ENCODE measurements around the gene SLC3A2.
A peak's percentile ranks its signal among the peaks of the same experiment; 100 is the strongest.
"Not testable (repeated sequence)": the region's sequence is repeated elsewhere in the genome, so short reads cannot be mapped to it uniquely, and the experiment has no call there.

The SLC3A2 gene

DNA sequence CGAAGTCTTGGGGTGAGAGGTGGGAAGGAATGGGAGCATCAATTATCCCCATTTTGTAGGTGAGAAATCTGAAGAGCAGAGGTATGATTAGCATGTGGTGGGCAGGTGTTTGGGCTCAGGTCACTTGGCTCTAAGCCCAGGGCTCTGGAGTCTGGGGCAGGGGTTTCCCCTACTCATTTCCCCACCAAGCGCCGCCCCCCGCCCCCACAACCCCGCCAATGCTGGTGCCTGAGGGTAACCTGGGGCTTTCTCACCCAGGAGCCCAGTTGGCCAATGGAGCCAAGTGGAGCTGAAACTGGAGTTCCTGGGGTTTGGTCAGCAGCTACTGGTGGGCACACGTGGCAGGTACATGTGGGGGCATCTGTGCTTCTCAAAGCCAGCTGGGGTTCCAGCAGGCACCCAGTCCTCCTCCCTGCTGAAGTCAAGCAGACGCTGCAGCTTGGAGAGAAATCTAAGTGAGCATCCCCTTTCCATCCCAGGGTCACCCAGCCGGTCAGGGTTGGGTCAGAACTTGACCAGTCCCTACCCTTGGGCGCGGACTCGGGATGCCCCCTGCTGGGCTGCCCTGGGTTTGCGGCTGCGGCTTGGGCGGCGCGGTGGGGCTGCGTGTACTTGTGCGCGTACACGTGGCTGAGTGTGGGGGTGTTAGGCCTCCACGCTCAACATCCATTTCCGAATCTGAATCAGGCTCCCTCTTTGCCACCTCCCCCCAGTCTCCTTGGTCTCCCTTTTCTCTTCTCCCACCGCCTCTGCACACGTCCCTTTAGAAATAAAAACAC lies 42.1 kb downstream of the SLC3A2 start:
- DNase-seq: peak; percentile 58
- Mint-ChIP-seq H3K27me3 (peaks cover 72% of the 10 kb centered on the region), H3K9me3 (no peaks in the 10 kb centered on the region), H3K4me1 (ENCODE audit: low read depth) (peaks cover 34% of the 10 kb centered on the region), H3K36me3 (ENCODE audit: low read depth) (no peaks in the 10 kb centered on the region), H3K27ac (no peak overlapping the region), H3K4me3 (no peak overlapping the region)

- peak; percentile 52 for DNase-seq
- H3K36me3 Mint-ChIP-seq (ENCODE audit: low read depth): no peaks in the 10 kb centered on the region
- peaks cover 82% of the 10 kb centered on the region for H3K27me3 Mint-ChIP-seq
- H3K4me1 Mint-ChIP-seq (ENCODE audit: low read depth): peaks cover 34% of the 10 kb centered on the region
- H3K27ac Mint-ChIP-seq: no peak overlapping the region
- H3K9me3 Mint-ChIP-seq: no peaks in the 10 kb centered on the region
- peak overlapping the region; percentile 53 for H3K4me3 Mint-ChIP-seq
Observed at GRCh38 chr11:62923601-62924411, 43.1 kb downstream of the SLC3A2 start.

DNA sequence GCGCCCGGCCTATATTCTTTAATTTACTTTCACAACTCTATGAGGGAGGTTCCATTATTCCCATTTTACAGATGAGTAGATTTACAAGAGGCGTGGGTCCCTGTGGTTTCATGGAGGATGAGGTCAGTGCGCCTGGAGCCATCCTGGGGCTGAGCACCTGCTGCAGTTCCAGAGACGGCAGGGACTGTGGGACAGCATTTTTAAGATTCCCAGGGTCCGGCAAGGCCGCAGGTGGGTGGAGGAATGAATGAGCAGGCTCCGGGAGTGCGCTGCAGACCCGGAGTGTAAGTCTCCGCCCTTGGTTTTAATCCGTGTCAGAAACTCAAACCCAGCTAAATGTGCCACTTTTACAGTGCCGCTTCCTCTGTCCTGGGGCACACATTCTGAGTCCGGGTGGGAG lies 44.6 kb downstream of the SLC3A2 start:
- H3K4me3 Mint-ChIP-seq: peak overlapping the region; percentile 41
- H3K27ac Mint-ChIP-seq: no peak overlapping the region
- H3K36me3 Mint-ChIP-seq (ENCODE audit: low read depth): no peaks in the 10 kb centered on the region
- no peaks in the 10 kb centered on the region for H3K9me3 Mint-ChIP-seq
- no peak for DNase-seq
- H3K4me1 Mint-ChIP-seq (ENCODE audit: low read depth): peaks cover 34% of the 10 kb centered on the region
- peaks cover 84% of the 10 kb centered on the region for H3K27me3 Mint-ChIP-seq

GRCh38 chr11:62925745-62926679 lies 45.3 kb downstream of the SLC3A2 start:
- Mint-ChIP-seq H3K36me3 (ENCODE audit: low read depth) (no peaks in the 10 kb centered on the region), H3K27me3 (peaks cover 88% of the 10 kb centered on the region), H3K9me3 (no peaks in the 10 kb centered on the region), H3K4me1 (ENCODE audit: low read depth) (peaks cover 34% of the 10 kb centered on the region), H3K27ac (no peak overlapping the region), H3K4me3 (peak overlapping the region; percentile 41)
- DNase-seq: no peak

- Mint-ChIP-seq H3K4me1 (ENCODE audit: low read depth) (peaks cover 34% of the 10 kb centered on the region), H3K4me3 (peak overlapping the region; percentile 41), H3K9me3 (no peaks in the 10 kb centered on the region), H3K36me3 (ENCODE audit: low read depth) (no peaks in the 10 kb centered on the region), H3K27ac (no peak overlapping the region), H3K27me3 (peaks cover 87% of the 10 kb centered on the region)
- no peak for DNase-seq
Observed at GRCh38 chr11:62926680-62927455, 46.2 kb downstream of the SLC3A2 start.

DNA sequence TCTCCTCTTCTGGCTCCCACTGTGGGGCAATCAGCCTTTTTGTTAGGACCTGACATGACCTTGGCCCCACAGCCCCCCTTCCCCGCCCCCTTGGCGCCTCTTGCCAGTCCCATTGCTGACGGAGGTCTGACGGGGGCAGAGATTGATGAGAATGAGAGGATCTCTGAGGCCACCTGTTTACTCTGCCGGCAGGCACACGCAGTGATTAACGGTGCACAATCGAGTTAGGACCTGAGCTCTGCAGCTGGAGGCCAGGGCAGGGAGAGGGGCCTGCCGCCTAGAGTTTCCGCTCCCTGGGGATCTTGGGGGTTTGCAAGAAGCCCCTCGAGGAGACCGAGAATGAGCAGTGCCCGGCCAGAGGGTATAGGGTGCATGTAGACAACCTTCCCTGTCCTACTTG lies 47.3 kb downstream of the SLC3A2 start:
- Mint-ChIP-seq H3K36me3 (ENCODE audit: low read depth) (no peaks in the 10 kb centered on the region), H3K4me1 (ENCODE audit: low read depth) (peaks cover 28% of the 10 kb centered on the region), H3K4me3 (no peak overlapping the region), H3K27ac (no peak overlapping the region), H3K27me3 (peaks cover 78% of the 10 kb centered on the region), H3K9me3 (no peaks in the 10 kb centered on the region)
- DNase-seq: no peak

- no peaks in the 10 kb centered on the region for H3K9me3 Mint-ChIP-seq
- no peak for DNase-seq
- H3K27ac Mint-ChIP-seq: no peak overlapping the region
- H3K36me3 Mint-ChIP-seq (ENCODE audit: low read depth): no peaks in the 10 kb centered on the region
- H3K4me3 Mint-ChIP-seq: no peak overlapping the region
- H3K4me1 Mint-ChIP-seq (ENCODE audit: low read depth): peaks cover 16% of the 10 kb centered on the region
- peaks cover 63% of the 10 kb centered on the region for H3K27me3 Mint-ChIP-seq
Observed at GRCh38 chr11:62930157-62930556, 49.5 kb downstream of the SLC3A2 start.

DNA sequence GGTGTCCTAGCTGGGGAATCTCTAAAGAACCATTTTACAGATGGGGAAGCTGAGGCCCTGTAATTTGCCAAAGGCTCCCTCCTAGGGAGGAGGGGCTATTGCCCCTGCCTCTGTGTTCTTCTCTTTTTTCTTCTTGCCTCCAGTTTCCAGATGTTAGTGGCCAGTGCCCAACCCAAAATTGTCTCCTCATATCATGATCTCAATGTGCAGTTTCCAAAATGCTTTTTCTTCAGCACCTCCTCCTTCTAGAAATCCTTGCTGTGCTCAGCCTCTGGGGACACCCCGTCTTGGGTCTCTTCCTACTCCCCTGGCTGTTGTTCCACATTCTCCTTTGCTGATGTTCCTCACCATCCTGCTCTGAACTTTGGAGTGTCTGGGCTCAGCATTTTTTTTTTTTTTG lies 50.0 kb downstream of the SLC3A2 start:
- no peak for DNase-seq
- peaks cover 58% of the 10 kb centered on the region for H3K27me3 Mint-ChIP-seq
- H3K4me1 Mint-ChIP-seq (ENCODE audit: low read depth): peaks cover 11% of the 10 kb centered on the region
- no peaks in the 10 kb centered on the region for H3K36me3 Mint-ChIP-seq (ENCODE audit: low read depth)
- H3K27ac Mint-ChIP-seq: no peak overlapping the region
- no peak overlapping the region for H3K4me3 Mint-ChIP-seq
- no peaks in the 10 kb centered on the region for H3K9me3 Mint-ChIP-seq

- Mint-ChIP-seq H3K9me3 (no peaks in the 10 kb centered on the region), H3K27me3 (peaks cover 48% of the 10 kb centered on the region), H3K36me3 (ENCODE audit: low read depth) (no peaks in the 10 kb centered on the region), H3K4me3 (no peak overlapping the region), H3K27ac (no peak overlapping the region), H3K4me1 (ENCODE audit: low read depth) (peaks cover 3% of the 10 kb centered on the region)
- DNase-seq: no peak
Observed at GRCh38 chr11:62931499-62932278, 51.0 kb downstream of the SLC3A2 start.

DNA sequence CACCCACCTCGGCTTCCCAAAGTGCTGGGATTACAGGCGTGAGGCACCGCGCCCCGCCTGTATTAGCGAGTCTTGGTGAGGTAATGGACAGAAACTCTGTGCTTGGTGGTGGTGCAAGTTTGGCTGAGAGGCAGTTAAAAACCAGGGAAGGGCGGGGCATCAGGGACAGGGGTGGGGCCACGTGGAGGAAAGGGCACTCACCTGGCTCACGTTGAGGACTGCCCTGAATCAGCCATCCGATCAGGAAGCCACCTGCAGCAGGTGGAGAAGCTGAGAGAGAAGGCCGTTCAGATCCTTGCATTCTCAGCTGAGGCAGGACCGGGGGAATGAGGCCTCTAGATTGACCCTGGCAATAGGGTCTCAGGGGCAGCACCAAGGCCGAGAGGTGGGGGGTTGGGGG lies 52.6 kb downstream of the SLC3A2 start:
- Mint-ChIP-seq H3K4me1 (ENCODE audit: low read depth) (peaks cover 4% of the 10 kb centered on the region), H3K9me3 (peaks cover 8% of the 10 kb centered on the region), H3K27me3 (peaks cover 33% of the 10 kb centered on the region), H3K4me3 (no peak overlapping the region), H3K27ac (no peak overlapping the region), H3K36me3 (ENCODE audit: low read depth) (no peaks in the 10 kb centered on the region)
- DNase-seq: no peak

- Mint-ChIP-seq H3K36me3 (ENCODE audit: low read depth) (no peaks in the 10 kb centered on the region), H3K27me3 (peaks cover 27% of the 10 kb centered on the region), H3K4me3 (no peak overlapping the region), H3K4me1 (ENCODE audit: low read depth) (peaks cover 4% of the 10 kb centered on the region), H3K9me3 (peaks cover 8% of the 10 kb centered on the region), H3K27ac (no peak overlapping the region)
- DNase-seq: no peak
Observed at GRCh38 chr11:62933750-62934495, 53.2 kb downstream of the SLC3A2 start.

DNA sequence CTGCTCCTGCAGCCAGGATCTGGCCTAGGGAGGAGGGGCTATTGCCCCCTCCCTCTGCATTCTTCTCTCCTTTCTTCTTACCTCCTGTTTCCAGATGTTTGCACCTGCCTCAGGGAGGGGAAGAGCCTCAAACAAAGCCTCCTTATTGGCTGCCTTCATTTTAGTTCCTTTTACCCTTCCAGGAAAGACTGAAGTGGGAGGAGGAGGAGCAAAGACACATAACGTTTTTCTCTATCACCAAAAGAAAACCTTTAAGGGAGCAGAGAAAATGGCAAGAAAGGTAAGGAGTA lies 53.7 kb downstream of the SLC3A2 start:
- Mint-ChIP-seq H3K27ac (no peak overlapping the region), H3K4me1 (ENCODE audit: low read depth) (peaks cover 4% of the 10 kb centered on the region), H3K27me3 (peaks cover 23% of the 10 kb centered on the region), H3K4me3 (no peak overlapping the region), H3K9me3 (peaks cover 8% of the 10 kb centered on the region), H3K36me3 (ENCODE audit: low read depth) (no peaks in the 10 kb centered on the region)
- no peak for DNase-seq

- DNase-seq; H3K36me3 Mint-ChIP-seq (ENCODE audit: low read depth); H3K4me3 Mint-ChIP-seq; H3K27me3 Mint-ChIP-seq; H3K9me3 Mint-ChIP-seq; H3K27ac Mint-ChIP-seq; H3K4me1 Mint-ChIP-seq (ENCODE audit: low read depth): not testable (repeated sequence)
Observed at GRCh38 chr11:62937528-62937927, 56.8 kb downstream of the SLC3A2 start.

All from activated T-cell treated with anti-CD3 and anti-CD28 coated beads, Interleukin-2, amount 50 U/mL, for 24 hours (primary cell).